GM12878 (cell line): ENCODE data around the gene SSR1. TPM values are rescaled to one million over a fixed set of nuclear protein-coding genes. Genes with fewer than 3 reads are reported as not detected.

Experiments
- ATAC-seq: fragments of 200-7000 bp; cut with Tn5 transposase; 3 replicates; pipeline ENCODE4 v1.9.1; 2020; ENCODE audit warnings: mild to moderate bottlenecking, moderate library complexity
- BruUV-seq: library from RNA; stranded (reverse); fragments of 400-500 nt; replicated peaks from 2 replicates; lab custom pipeline; 2021; lab: Mats Ljungman, UMichigan
- CTCF ChIA-PET: fragments of 300-600 bp; sonication (Branson Sonifier 250); formaldehyde crosslinking; extraction: SDS; loops from one replicate; lab custom pipeline; 2021; ENCODE audit warnings: inconsistent platforms; lab: Yijun Ruan, JAX
- POLR2A ChIA-PET: fragments of 350-600 bp; formaldehyde crosslinking; extraction: SDS; loops from one replicate; lab custom pipeline; 2021; ENCODE audit warnings: inconsistent platforms; lab: Charles Lee
- RAD21 ChIA-PET: fragments of 300-600 bp; sonication (Branson Sonifier 250); formaldehyde crosslinking; loops from one replicate; lab custom pipeline; 2023; ENCODE audit warnings: antibody characterized with exemption; ENCODE audit not compliant: unreplicated experiment; lab: Charles Lee
- SMC1A ChIA-PET: fragments of 300-600 bp; sonication (Branson Sonifier 250); formaldehyde crosslinking; loops from one replicate; lab custom pipeline; 2023; ENCODE audit not compliant: unreplicated experiment, uncharacterized antibody; lab: Charles Lee
- DNase-seq: peaks from one replicate; pipeline ENCODE4 v3.0.0-alpha.2; 2011; ENCODE audit warnings: low read depth, low spot score
- FAIRE-seq: peaks from 3 replicates; lab custom pipeline; 2011; peaks lifted over from hg19 to GRCh38; lab: Jason Lieb, UNC
- H2AFZ ChIP-seq: 2 replicates; pipeline ENCODE4 v1.6.0; 2011; ENCODE audit warnings: low read depth, low read length, control low read depth; ENCODE audit not compliant: control insufficient read depth
- H3K27ac ChIP-seq: 2 replicates; pipeline ENCODE4 v1.5.1; 2011; ENCODE audit warnings: control low read depth; ENCODE audit not compliant: control insufficient read depth, insufficient read depth
- H3K27me3 ChIP-seq, 2 experiments: replicated peaks in 1 of 2; 2 replicates each; pipeline versions ENCODE4 v1.6.0 to v1.6.1; 2011; ENCODE audit warnings: low read length in 1 of 2; ENCODE audit not compliant: control insufficient read depth in 2 of 2, insufficient read depth in 2 of 2
- H3K36me3 ChIP-seq, 2 experiments: 2 replicates each; pipeline ENCODE4 v1.5.1; 2011; ENCODE audit warnings: low read length in 1 of 2; ENCODE audit not compliant: control insufficient read depth in 2 of 2, insufficient read depth in 2 of 2
- H3K4me1 ChIP-seq: 2 replicates; pipeline ENCODE4 v1.6.1; 2011; ENCODE audit warnings: mild to moderate bottlenecking, low read length, moderate library complexity, mixed read lengths; ENCODE audit not compliant: control insufficient read depth, insufficient read depth
- H3K4me2 ChIP-seq: 2 replicates; pipeline ENCODE4 v1.6.0; 2011; ENCODE audit warnings: control low read depth; ENCODE audit not compliant: control insufficient read depth, insufficient read depth
- H3K4me3 ChIP-seq: fragments of 200-600 bp; sonication (generic); 2 replicates; pipeline ENCODE4 v1.5.1; 2016
- H3K79me2 ChIP-seq: 2 replicates; pipeline ENCODE4 v1.6.0; 2011; ENCODE audit warnings: low read length; ENCODE audit not compliant: control insufficient read depth, insufficient read depth
- H3K9ac ChIP-seq: 2 replicates; pipeline ENCODE4 v1.8.0; 2011; ENCODE audit warnings: low read length, control low read depth, mixed read lengths; ENCODE audit not compliant: control insufficient read depth, insufficient read depth
- H3K9me3 ChIP-seq: replicated peaks from 3 replicates; pipeline ENCODE4 v1.5.1; 2011; ENCODE audit warnings: mild to moderate bottlenecking, low read length; ENCODE audit not compliant: control insufficient read depth, insufficient read depth
- H4K20me1 ChIP-seq: 2 replicates; pipeline ENCODE4 v1.6.0; 2011; ENCODE audit not compliant: control insufficient read depth, insufficient read depth
- BCLAF1 ChIP-seq: fragments of 450-650 bp; IDR thresholded peaks from 2 replicates; pipeline ENCODE4 v1.6.1; 2017; ENCODE audit warnings: antibody characterized with exemption, mild to moderate bottlenecking, moderate library complexity
- CBFB ChIP-seq: IDR thresholded peaks from 2 replicates; pipeline ENCODE4 v1.6.1; 2016; ENCODE audit warnings: antibody characterized with exemption, low read depth
- CHD1 ChIP-seq: IDR thresholded peaks from 2 replicates; pipeline ENCODE4 v1.6.1; 2012; ENCODE audit warnings: low read depth, low read length, improper control_type of control experiment
- EZH2 ChIP-seq: IDR thresholded peaks from 2 replicates; pipeline ENCODE4 v1.6.1; 2012; ENCODE audit warnings: low read depth, mild to moderate bottlenecking, control low read depth, inconsistent platforms, low read length, borderline replicate concordance; ENCODE audit not compliant: control insufficient read depth
- HDAC6 ChIP-seq: fragments of 200-600 bp; sonication (generic); IDR thresholded peaks from one replicate; pipeline ENCODE4 v1.8.0; 2017; ENCODE audit warnings: antibody characterized with exemption; ENCODE audit not compliant: unreplicated experiment
- IKZF1 ChIP-seq: fragments of 450-650 bp; conservative IDR thresholded peaks from 2 replicates; pipeline ENCODE4 v1.6.1; 2017; ENCODE audit warnings: antibody characterized with exemption, mild to moderate bottlenecking
- MYC ChIP-seq: IDR thresholded peaks from 2 replicates; pipeline ENCODE4 v1.6.1; 2011; ENCODE audit warnings: mild to moderate bottlenecking, low read length, moderate library complexity, inconsistent platforms; ENCODE audit not compliant: insufficient read depth, insufficient replicate concordance, insufficient read length, severe bottlenecking
- SMC3 ChIP-seq: IDR thresholded peaks from 2 replicates; pipeline ENCODE4 v1.6.1; 2011; ENCODE audit warnings: low read length, improper control_type of control experiment, borderline replicate concordance
- WGBS: methylation state at CpG from one replicate; pipeline ENCODE4 v1.1.6; 2016; ENCODE audit warnings: low lambda C conversion rate; ENCODE audit not compliant: insufficient replicate concordance, insufficient coverage; ENCODE audit errors: missing lambda C conversion rate; 5-methylcytosine and 5-hydroxymethylcytosine counted together
- in situ Hi-C: fragments of 300-500 bp; cut with MboI; formaldehyde crosslinking; loops from 9 replicates; pipeline ENCODE4 v1.14.3; 2018; ENCODE audit warnings: mixed read lengths
- intact Hi-C: fragments of 100-400 bp; cut with micrococcal nuclease; formaldehyde crosslinking; loops from one replicate; pipeline ENCODE4 v1.14.2; 2022; ENCODE audit not compliant: unreplicated experiment
- polyA plus RNA-seq, 11 experiments: library from polyadenylated mRNA; depleted of rRNA in 4 of 11; unstranded in 6 of 11; stranded (reverse) in 5 of 11; fragments of >200 nt; fragmentation: Nextera tagmentation in 4 of 11; fragmentation: Illumina TruSeq in 1 of 11; extraction: Ambion mirVana in 4 of 11; extraction: Trizol in 1 of 11; gene quantifications; 1 replicate in 1 of 11; 2 replicates in 10 of 11; pipeline versions ENCODE4 v1.2.1 to v1.2.3, GENCODE V29; 2011 to 2016; ENCODE audit warnings: inconsistent platforms in 2 of 11, missing spikeins in 2 of 11, low read depth in 1 of 11
- total RNA-seq, 4 experiments: library from RNA; depleted of rRNA in 3 of 4; stranded (reverse); fragments of >200 nt in 3 of 4; fragmentation: Illumina TruSeq in 1 of 4; extraction: Trizol in 1 of 4; gene quantifications; 2 replicates each; pipeline versions ENCODE4 v1.2.1 to v1.2.3, GENCODE V29; 2013 to 2021
- TF ChIP-seq, protein P1 (sequence below): IDR thresholded peaks from 2 replicates; pipeline ENCODE4 v1.6.1; 2011; ENCODE audit warnings: borderline replicate concordance, low read depth, mild to moderate bottlenecking, moderate library complexity, low read length; ENCODE audit not compliant: insufficient read depth, poor library complexity, severe bottlenecking
- TF ChIP-seq, protein P2 (sequence below): fragments of 150-350 bp; IDR thresholded peaks from 2 replicates; pipeline ENCODE4 v1.6.1; 2014; ENCODE audit warnings: mild to moderate bottlenecking, low read depth, low read length
- TF ChIP-seq, protein P3 (sequence below): fragments of 450-650 bp; IDR thresholded peaks from 2 replicates; pipeline ENCODE4 v1.6.1; 2018; ENCODE audit warnings: mild to moderate bottlenecking, low read depth, moderate library complexity; ENCODE audit not compliant: partially characterized antibody

Gene SSR1
- total and polyA plus RNA-seq, 10 of the 15 experiments (the other 5 are each of a cell fraction or from before 2014, with no cell fraction given): 42.0 to 209 (median 128) TPM

DNA sequence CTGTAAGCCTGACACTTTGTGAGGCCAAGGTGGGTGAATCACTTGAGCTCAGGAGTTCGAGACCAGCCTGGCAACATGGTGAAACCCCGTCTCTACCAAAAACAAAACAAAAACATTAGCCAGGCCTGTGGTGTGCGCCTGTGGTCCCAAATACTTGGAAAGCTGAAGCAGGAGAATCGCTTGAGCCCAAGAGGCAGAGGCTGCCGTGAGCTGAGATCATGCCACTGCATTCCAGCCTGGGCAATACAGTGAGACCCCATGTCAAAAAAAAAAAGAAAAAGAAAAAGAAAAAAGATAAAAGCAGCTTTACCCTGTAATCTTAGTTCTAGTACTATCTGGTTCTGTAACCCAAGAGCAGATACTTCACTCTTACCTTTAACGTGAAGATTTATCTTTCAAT, 27.6 kb downstream of the SSR1 start (continued):
- TF ChIP-seq BCLAF1 (no peak), HDAC6 (no peak)
- TF ChIP-seq, protein P1, sequence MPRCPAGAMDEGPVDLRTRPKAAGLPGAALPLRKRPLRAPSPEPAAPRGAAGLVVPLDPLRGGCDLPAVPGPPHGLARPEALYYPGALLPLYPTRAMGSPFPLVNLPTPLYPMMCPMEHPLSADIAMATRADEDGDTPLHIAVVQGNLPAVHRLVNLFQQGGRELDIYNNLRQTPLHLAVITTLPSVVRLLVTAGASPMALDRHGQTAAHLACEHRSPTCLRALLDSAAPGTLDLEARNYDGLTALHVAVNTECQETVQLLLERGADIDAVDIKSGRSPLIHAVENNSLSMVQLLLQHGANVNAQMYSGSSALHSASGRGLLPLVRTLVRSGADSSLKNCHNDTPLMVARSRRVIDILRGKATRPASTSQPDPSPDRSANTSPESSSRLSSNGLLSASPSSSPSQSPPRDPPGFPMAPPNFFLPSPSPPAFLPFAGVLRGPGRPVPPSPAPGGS: no peak

DNA sequence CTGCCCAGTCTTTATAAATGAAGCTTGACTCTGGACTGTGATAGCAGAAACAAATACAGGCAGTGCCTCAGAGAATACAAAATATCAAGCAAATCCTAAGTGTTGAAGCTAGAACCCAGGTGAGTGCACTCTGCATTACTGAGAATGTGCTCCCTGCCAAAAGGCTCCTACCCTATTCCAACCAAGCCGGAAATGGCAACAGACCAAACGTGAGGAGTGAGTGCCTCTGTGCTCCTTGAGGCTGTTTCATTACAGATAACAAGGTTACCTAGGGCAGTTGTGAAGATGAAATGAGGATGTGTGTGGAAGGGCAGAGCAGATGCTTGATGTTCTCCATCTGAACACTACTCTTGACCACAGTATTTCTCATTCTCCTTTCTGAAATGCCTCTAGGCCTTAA, 29.3 kb downstream of the SSR1 start:
- no peak overlapping the region for H2AFZ ChIP-seq
- BruUV-seq: no TSS peak
- no peaks in the 10 kb centered on the region for H3K27me3 ChIP-seq
- CTCF ChIA-PET: interaction anchor here (1.1 to 1.2 kb wide), 2 partner anchors 8 to 10 kb away, joined by 3 to 5 read pairs; no protein-coding TSS in a partner anchor
- RAD21 ChIA-PET: no interaction called here
- TF ChIP-seq CHD1: no peak
- no peak for TF ChIP-seq IKZF1
- TF ChIP-seq CBFB: no peak
- TF ChIP-seq, protein P2, sequence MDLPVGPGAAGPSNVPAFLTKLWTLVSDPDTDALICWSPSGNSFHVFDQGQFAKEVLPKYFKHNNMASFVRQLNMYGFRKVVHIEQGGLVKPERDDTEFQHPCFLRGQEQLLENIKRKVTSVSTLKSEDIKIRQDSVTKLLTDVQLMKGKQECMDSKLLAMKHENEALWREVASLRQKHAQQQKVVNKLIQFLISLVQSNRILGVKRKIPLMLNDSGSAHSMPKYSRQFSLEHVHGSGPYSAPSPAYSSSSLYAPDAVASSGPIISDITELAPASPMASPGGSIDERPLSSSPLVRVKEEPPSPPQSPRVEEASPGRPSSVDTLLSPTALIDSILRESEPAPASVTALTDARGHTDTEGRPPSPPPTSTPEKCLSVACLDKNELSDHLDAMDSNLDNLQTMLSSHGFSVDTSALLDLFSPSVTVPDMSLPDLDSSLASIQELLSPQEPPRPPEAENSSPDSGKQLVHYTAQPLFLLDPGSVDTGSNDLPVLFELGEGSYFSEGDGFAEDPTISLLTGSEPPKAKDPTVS: no peak
- TF ChIP-seq EZH2: no peak
- TF ChIP-seq, protein P3, sequence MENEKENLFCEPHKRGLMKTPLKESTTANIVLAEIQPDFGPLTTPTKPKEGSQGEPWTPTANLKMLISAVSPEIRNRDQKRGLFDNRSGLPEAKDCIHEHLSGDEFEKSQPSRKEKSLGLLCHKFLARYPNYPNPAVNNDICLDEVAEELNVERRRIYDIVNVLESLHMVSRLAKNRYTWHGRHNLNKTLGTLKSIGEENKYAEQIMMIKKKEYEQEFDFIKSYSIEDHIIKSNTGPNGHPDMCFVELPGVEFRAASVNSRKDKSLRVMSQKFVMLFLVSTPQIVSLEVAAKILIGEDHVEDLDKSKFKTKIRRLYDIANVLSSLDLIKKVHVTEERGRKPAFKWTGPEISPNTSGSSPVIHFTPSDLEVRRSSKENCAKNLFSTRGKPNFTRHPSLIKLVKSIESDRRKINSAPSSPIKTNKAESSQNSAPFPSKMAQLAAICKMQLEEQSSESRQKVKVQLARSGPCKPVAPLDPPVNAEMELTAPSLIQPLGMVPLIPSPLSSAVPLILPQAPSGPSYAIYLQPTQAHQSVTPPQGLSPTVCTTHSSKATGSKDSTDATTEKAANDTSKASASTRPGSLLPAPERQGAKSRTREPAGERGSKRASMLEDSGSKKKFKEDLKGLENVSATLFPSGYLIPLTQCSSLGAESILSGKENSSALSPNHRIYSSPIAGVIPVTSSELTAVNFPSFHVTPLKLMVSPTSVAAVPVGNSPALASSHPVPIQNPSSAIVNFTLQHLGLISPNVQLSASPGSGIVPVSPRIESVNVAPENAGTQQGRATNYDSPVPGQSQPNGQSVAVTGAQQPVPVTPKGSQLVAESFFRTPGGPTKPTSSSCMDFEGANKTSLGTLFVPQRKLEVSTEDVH: no peak
- no peak for TF ChIP-seq SMC3
- no peak for TF ChIP-seq MYC
- H4K20me1 ChIP-seq: no peaks in the 10 kb centered on the region
- peaks cover 3% of the 10 kb centered on the region for H3K4me1 ChIP-seq
- no peak for FAIRE-seq
- no peak overlapping the region for H3K9ac ChIP-seq
- no peak overlapping the region for H3K4me3 ChIP-seq
- no peak for DNase-seq
- intact Hi-C loops: no loop called here
- peaks cover 1 to 13% of the 10 kb centered on the region in 2 experiments for H3K36me3 ChIP-seq
- in situ Hi-C loops: no loop called here
- no peak; the same call in 2 of the 3 replicates for ATAC-seq
- 85% methylated on average over 2 of the region's 2 CpGs for WGBS
- SMC1A ChIA-PET: interaction anchor here (1.7 to 1.9 kb wide), 2 partner anchors 9 to 29 kb away, joined by 4 read pairs; partner anchors contain the start of gene SSR1
- POLR2A ChIA-PET: interaction anchor here (0.8 kb wide), 1 partner anchor 28 kb away, joined by 3 read pairs; no protein-coding TSS in a partner anchor
- H3K9me3 ChIP-seq: no peaks in the 10 kb centered on the region
- no peak overlapping the region for H3K27ac ChIP-seq
- no peak overlapping the region for H3K4me2 ChIP-seq
- no peaks in the 10 kb centered on the region for H3K79me2 ChIP-seq
